Fibroblast of skin of abdomen (primary cell): ENCODE results near the gene MRNIP.

ENCODE experiments used
- DNase-seq: peaks from one replicate; pipeline ENCODE4 v3.0.0-alpha.2; 2013

MRNIP gene

DNA sequence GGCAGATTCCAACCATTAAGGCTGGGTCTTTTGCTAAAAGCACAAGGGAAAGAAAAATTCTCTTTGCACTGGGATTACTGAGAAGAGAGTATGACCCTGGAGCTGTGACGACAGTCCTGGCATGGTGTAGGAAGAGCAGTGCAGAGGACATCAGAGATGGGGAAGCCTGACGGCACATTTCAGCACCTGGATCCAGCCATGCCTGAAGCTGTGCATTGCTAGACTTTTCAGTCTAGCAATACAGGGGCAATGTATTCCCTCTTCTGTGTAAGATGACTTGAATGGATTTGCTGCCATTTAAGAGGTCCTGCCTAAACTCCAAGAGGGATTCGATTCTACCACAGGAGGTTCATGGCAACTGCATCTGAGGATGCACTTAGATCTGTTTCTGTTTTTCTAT is 12.3 kb upstream of the MRNIP start:
- no peak for DNase-seq

GRCh38 chr5:179870403-179870903 is 11.8 kb upstream of the MRNIP start:
- DNase-seq = peak; percentile 18

DNA sequence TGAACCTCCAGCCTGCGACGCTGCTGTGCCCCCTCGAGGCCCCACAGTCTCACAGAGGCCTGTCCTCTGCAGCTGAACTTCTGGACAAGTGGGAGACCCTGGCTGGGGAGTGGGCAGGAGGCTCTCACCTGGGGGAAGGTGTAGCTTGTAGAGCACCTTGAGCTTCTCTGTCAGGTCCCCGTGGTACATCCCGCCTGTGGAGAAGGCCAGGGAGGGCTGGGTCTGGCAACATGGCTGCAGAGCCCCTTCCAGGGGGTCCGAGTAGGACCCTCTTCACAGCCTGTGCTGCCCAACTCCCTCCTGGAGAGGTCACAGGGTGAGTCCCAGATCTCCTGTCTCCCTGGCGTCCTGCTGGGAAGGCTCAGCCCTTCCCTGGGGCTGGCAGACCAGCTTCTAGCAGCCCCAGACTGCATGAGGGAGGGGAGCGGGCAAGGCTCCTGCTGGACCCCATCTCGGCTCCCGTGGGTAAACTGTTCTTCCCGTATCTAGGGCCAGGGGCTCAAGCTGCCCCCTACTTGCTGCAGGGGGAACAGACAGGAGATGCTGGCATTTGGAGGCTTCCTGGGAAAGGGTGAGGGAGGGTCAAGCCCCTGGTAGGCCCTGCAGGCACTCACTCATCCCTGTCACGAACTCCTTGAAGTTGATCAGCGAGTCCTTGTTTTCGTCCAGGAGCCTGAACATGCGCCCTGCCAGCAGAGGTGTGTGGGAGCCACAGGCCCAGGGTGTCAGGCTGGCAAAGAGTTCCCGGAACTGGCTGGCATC is 11.2 kb upstream of the MRNIP start:
- DNase-seq = no peak

DNA sequence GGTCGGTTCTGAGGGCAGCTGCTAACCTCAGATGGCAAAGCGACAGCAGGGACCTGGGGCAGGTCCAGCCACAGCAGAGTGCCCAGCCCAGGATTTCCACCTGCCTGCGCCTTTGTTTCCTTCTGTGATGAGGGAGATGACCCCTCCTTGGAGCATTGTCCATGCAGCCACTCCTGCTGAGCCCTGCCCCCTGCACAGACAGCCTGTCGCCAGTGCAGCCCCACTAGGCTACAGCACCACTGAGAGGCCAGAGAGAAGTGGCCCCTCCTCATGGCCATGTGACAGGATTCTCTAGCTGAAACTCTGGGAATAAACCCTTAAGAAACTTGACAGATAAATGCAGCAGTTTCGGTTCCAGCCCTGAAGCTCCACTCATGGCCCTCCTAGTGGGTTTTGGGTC is 10.5 kb upstream of the MRNIP start:
- DNase-seq = no peak

DNA sequence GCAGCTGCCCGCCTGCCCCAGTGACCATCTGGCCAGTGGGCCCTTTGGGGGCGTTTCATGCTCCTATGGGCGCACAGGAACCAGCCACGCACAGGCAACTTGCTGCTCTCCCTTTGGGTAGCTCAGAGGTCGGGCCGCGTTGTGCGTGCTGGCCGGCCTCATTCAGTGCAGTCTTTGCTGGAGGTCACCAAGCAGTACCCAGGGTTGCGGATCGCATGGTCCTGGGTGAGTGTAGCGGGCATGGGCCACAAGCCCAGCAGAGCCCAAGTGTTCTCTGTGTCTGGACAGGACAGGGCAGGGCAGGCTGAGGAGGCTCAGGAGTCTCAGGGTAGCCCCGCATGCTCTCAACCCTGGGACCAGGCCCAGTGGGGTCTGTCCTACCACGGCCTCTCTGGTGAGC is 9.9 kb upstream of the MRNIP start:
- DNase-seq = no peak

DNA sequence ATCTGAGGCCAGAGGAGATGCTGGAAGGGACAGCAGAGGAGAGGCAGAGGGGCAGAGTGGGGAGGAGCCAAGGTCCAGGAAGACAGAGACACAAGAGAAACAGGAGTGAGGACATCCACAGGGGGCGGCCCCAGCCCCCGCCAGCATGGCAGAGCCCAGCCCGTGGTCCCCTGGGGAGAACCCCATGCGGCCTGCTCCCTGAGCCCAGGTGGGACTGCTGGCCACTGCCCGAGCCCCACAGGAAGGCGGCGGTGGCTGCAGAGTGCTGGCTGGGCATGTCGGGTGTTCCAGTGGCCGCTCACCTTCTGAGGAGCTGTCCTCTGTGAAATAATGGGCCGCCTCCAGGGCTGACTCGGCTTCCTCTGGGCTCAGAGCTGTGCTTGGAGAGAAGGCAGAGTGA is 8.9 kb upstream of the MRNIP start:
- no peak for DNase-seq

- no peak for DNase-seq
Measured at GRCh38 chr5:179867079-179867465, 8.5 kb upstream of the MRNIP start.

GRCh38 chr5:179866241-179867078 is 7.8 kb upstream of the MRNIP start:
- DNase-seq = no peak

- DNase-seq = no peak
Measured at GRCh38 chr5:179865491-179866240, 7.0 kb upstream of the MRNIP start.

- DNase-seq = no peak
Measured at GRCh38 chr5:179864686-179865085, 6.1 kb upstream of the MRNIP start.

DNA sequence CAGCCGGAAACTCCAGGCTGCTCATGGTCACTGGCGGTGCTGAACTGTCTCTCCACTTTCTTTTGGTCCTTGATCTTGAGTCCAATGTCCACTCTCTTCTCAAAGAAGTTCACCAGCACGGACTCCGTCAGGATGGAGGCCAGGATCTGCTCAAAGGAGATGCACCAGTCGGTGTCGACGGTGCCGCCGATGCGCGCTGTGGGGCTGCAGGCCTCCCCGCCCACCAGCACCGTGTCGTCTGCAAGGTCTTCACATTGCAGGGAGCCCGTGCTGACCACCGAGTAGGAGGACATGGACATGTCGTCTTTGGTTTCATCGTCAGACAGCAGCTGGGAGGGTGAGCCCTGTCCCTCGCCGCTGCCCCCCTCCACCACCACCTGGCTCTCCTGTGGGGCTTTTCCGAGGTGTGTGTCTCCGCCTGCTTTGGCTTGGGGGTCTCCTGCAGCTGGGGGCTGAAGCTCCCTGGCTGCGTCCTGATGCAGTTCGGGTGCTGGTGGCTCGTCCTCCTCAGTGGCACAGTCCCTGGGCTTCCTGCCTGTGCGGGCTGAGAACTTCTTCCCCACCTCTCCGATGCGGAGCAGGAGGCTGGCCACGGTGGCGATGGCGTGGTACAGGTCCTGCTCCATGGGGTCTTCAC is 5.0 kb upstream of the MRNIP start:
- DNase-seq = no peak

GRCh38 chr5:179862891-179863290 is 4.3 kb upstream of the MRNIP start:
- no peak for DNase-seq

GRCh38 chr5:179862296-179862695 is 3.7 kb upstream of the MRNIP start:
- DNase-seq = no peak

DNA sequence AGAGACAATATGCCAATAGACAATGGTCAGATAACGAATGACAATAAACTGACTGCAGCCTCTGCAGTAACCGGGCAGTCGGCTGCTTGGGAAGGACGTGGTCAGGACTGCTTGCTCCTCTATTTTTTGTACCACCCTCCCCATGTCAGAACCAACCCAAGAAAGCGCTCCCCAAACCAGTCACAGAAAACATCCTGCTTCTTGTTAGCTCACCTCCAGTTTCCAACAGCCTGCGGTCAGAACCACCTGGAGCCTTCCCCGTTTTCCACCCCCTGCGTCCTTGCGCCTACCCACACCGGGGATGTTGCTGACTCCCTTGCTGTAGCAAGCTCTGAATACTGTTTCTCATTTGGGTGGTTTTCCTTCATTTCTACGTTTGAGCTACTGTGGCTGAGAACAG is 1.7 kb upstream of the MRNIP start:
- DNase-seq = no peak

GRCh38 chr5:179858241-179858585 is 404 bp downstream of the MRNIP start:
- DNase-seq = peak; percentile 12

DNA sequence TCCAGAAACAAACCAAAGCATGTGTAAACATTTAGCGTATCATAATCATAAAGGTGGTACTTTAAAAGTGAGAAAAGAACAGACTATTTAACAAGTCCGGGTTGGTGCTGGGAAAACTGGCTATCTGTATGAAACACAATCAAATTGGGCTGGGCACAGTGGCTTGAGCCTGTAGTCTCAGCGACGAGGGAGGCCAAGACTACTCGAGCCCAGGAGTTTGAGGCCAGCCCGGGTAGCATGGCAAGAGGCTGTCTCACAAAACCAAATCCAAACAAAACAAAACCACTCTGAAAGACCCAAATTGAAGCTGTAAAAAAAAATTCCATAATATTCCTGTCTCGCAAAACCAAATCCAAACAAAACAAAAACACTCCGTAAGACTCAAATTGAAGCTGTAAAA is 4.3 kb downstream of the MRNIP start:
- no peak for DNase-seq

DNA sequence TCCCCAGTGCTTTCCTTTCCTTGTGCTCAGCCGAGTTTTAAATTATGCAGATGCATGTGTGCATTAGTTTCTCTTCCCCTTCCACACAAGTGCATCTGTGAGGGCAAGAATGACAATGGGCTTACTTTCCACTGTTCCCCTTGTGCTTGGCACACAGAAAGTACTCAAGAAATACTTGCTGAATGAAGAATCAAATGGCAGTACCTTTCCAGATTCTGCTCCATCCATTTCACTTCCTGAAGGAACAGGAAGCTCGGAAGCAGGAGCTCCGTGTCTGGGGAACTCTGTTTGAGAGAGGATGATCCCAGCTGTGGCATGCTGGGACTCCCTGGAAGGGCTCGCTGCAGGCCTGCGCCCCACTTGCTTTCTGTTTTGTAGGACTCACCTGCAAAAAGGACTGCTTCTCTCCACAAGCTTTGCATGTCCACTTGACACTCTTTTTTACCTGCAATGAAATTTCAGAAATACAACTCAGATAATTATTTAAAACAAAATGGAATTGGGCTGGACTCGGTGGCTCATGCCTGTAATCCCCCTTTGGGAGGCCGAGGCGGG is 5.5 kb downstream of the MRNIP start:
- no peak for DNase-seq

- no peak for DNase-seq
Measured at GRCh38 chr5:179841621-179842020, 17.0 kb downstream of the MRNIP start.

DNA sequence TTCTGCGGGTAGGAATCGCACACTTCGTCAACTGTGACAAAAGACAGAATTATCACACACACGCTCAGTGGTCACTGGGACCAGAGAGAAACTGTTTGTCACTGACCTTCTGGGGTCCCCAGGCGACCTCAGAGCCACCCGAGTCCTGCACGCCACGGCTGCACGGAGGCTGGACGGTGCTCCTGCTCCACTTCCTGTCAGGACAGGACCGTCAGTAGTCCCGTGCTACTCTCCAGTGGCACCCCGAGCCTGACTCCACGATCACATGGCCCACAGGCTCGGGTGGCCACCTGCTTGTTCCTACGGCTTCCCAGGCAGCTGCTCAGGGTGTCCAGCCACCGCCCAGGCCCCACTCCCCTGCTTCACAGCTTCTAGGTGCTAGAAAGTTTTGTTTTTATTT is 17.9 kb downstream of the MRNIP start:
- no peak for DNase-seq

DNA sequence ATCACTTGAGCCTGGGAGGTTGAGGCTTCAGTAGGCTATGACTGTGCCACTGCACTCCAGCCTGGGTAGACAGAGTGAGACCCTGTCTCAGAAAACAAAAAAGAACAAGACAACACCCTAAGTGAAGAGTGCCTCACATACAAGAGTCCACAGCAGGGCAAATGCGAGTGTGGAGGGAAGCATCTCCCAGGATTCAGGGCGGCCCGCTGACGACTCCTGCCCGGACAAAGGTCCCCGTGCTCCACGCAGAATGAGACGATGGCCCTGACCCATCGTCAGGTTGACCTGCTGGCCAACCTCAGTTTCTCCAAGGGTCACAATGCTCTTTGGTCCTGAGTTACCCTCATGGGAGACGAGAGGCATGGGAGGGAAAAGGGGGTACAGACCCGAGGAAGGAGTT is 18.3 kb downstream of the MRNIP start:
- no peak for DNase-seq

GRCh38 chr5:179839328-179840256 is 19.0 kb downstream of the MRNIP start:
- DNase-seq = no peak
